HepG2 (cell line): ENCODE measurements around the gene LYSMD3. TPM values are rescaled to one million over a fixed set of nuclear protein-coding genes. Genes with fewer than 3 reads are reported as not detected.

ENCODE experiments used
- CSRNP1 ChIP-seq: sonication (generic); formaldehyde crosslinking; IDR thresholded peaks from 2 replicates; pipeline ENCODE4 v1.8.1; 2023; ENCODE audit warnings: mild to moderate bottlenecking, missing genetic modification reagents
- FOXM1 ChIP-seq: sonication (generic); formaldehyde crosslinking; IDR thresholded peaks from 2 replicates; pipeline ENCODE4 v1.5.0; 2020; ENCODE audit warnings: missing genetic modification reagents
- GRHL1 ChIP-seq: sonication (generic); formaldehyde crosslinking; conservative IDR thresholded peaks from 2 replicates; pipeline ENCODE4 v1.8.0; 2022; ENCODE audit warnings: missing genetic modification reagents
- HNRNPUL1 ChIP-seq: fragments of 200-400 bp; formaldehyde crosslinking; IDR thresholded peaks from 2 replicates; pipeline ENCODE4 v1.6.1; 2017; ENCODE audit warnings: low read depth, mild to moderate bottlenecking, low read length, moderate library complexity
- MEIS2 ChIP-seq: sonication (generic); formaldehyde crosslinking; IDR thresholded peaks from 2 replicates; pipeline ENCODE4 v1.9.0; 2021; ENCODE audit warnings: mild to moderate bottlenecking, missing genetic modification reagents
- MXD3 ChIP-seq: IDR thresholded peaks from 2 replicates; pipeline ENCODE4 v1.6.1; 2016; ENCODE audit warnings: mild to moderate bottlenecking, missing biosample characterization, missing genetic modification reagents
- PRMT3 ChIP-seq: sonication (generic); formaldehyde crosslinking; IDR thresholded peaks from 2 replicates; pipeline ENCODE4 v1.8.1; 2022; ENCODE audit warnings: low read depth, mild to moderate bottlenecking, moderate library complexity, missing genetic modification reagents, borderline replicate concordance
- RFXAP ChIP-seq: sonication (generic); formaldehyde crosslinking; IDR thresholded peaks from 2 replicates; pipeline ENCODE4 v1.4.0; 2020; ENCODE audit warnings: missing genetic modification reagents, borderline replicate concordance
- SATB2 ChIP-seq: sonication (generic); formaldehyde crosslinking; IDR thresholded peaks from 2 replicates; pipeline ENCODE4 v1.5.0; 2020; ENCODE audit warnings: missing genetic modification reagents
- TEAD3 ChIP-seq: optimal IDR thresholded peaks from 2 replicates; pipeline ENCODE3; 2016; ENCODE audit warnings: borderline replicate concordance
- ZFAT ChIP-seq: sonication (generic); formaldehyde crosslinking; conservative IDR thresholded peaks from 2 replicates; pipeline ENCODE4 v1.8.1; 2023; ENCODE audit warnings: missing genetic modification reagents, inconsistent platforms
- ZFP82 ChIP-seq: sonication (generic); formaldehyde crosslinking; IDR thresholded peaks from 2 replicates; pipeline ENCODE4 v1.5.1; 2020; ENCODE audit warnings: mild to moderate bottlenecking, missing genetic modification reagents, borderline replicate concordance
- ZHX2 ChIP-seq, 2 experiments: sonication (generic) in 1 of 2; formaldehyde crosslinking in 1 of 2; IDR thresholded peaks; 2 replicates each; pipeline versions ENCODE4 v1.6.1 to v1.9.0; 2014 to 2022; ENCODE audit warnings: antibody characterized with exemption in 1 of 2, borderline replicate concordance in 1 of 2, inconsistent platforms in 1 of 2, low read depth in 1 of 2, missing genetic modification reagents in 1 of 2
- ZNF20 ChIP-seq: sonication (generic); formaldehyde crosslinking; IDR thresholded peaks from 2 replicates; pipeline ENCODE4 v1.4.0; 2020; ENCODE audit warnings: mild to moderate bottlenecking, moderate library complexity, missing genetic modification reagents
- ZNF367 ChIP-seq: sonication (generic); formaldehyde crosslinking; IDR thresholded peaks from 2 replicates; pipeline ENCODE4 v1.4.0; 2020; ENCODE audit warnings: missing genetic modification reagents, borderline replicate concordance
- ZNF615 ChIP-seq: sonication (generic); formaldehyde crosslinking; IDR thresholded peaks from 2 replicates; pipeline ENCODE4 v1.5.0; 2020; ENCODE audit warnings: mild to moderate bottlenecking, missing genetic modification reagents, borderline replicate concordance
- ZSCAN31 ChIP-seq: sonication (generic); formaldehyde crosslinking; IDR thresholded peaks from 2 replicates; pipeline ENCODE4 v1.5.0; 2020; ENCODE audit warnings: low read depth, mild to moderate bottlenecking, missing genetic modification reagents
- polyA plus RNA-seq, 8 experiments: library from polyadenylated mRNA; depleted of rRNA in 3 of 8; stranded (reverse) in 7 of 8; unstranded in 1 of 8; fragments of >200 nt; fragmentation: Illumina TruSeq in 4 of 8; extraction: Trizol in 4 of 8; gene quantifications; 2 replicates each; pipeline versions ENCODE4 v1.2.1 to v1.2.3, GENCODE V29; 2011 to 2016; ENCODE audit warnings: low read depth in 4 of 8, missing spikeins in 1 of 8, mixed read lengths in 1 of 8; ENCODE audit not compliant: insufficient read depth in 1 of 8
- total RNA-seq, 5 experiments: library from RNA; depleted of rRNA; stranded (reverse); fragments of >200 nt; fragmentation: Illumina TruSeq; extraction: Trizol; gene quantifications; 2 replicates each; pipeline ENCODE4 v1.2.3, GENCODE V29; 2016; ENCODE audit warnings: low read depth in 1 of 5

Gene LYSMD3
- total and polyA plus RNA-seq, 2 of the 13 experiments (the other 11 are each of a cell fraction or from before 2014, with no cell fraction given): 9.1 to 13.8 TPM

- TF ChIP-seq ZFAT (CRISPR knock-in tag) (peak; percentile 84), FOXM1 (CRISPR knock-in tag) (no peak; the same call in 1 of the 2 replicates), PRMT3 (CRISPR knock-in tag) (peak; percentile 81; the same call in 1 of the 2 replicates), SATB2 (peak; percentile 59; the same call in 1 of the 2 replicates), ZNF615 (CRISPR knock-in tag) (0 out of 2 replicates have a peak, but pooled peaks have one; percentile 82), MXD3 (0 out of 2 replicates have a peak, but pooled peaks have one; percentile 46), HNRNPUL1 (no peak), ZNF20 (no peak), ZNF367 (peak; percentile 85; the same call in 1 of the 2 replicates), MEIS2 (CRISPR knock-in tag) (peak; percentile 92), TEAD3 (CRISPR knock-in tag) (peak; percentile 8), RFXAP (CRISPR knock-in tag) (peak; percentile 67; the same call in 1 of the 2 replicates), ZHX2 (IDR thresholded peaks at IDR 0.05; ENCODE audit: low read depth) (no peak), ZHX2 (CRISPR knock-in tag; IDR thresholded peaks at IDR 0.05; ENCODE audit: borderline replicate concordance) (peak; percentile 59; the same call in 1 of the 2 replicates), ZFP82 (no peak), CSRNP1 (CRISPR knock-in tag) (0 out of 2 replicates have a peak, but pooled peaks have one; percentile 14), ZSCAN31 (CRISPR knock-in tag) (0 out of 2 replicates have a peak, but pooled peaks have one; percentile 16), GRHL1 (CRISPR knock-in tag) (no peak)
Measured at GRCh38 chr5:90473396-90474234, 55.8 kb downstream of the LYSMD3 start (continued).
